HepG2 (cell line): ENCODE measurements around the gene APC2. TPM values are rescaled to one million over a fixed set of nuclear protein-coding genes. Genes with fewer than 3 reads are reported as not detected.

ENCODE experiments used
- CCAR2 ChIP-seq: fragments of 200-400 bp; formaldehyde crosslinking; optimal IDR thresholded peaks from 2 replicates; pipeline ENCODE3; 2018; ENCODE audit warnings: low read depth, mild to moderate bottlenecking, low read length, moderate library complexity
- HNRNPK ChIP-seq: fragments of 200-400 bp; formaldehyde crosslinking; IDR thresholded peaks from 2 replicates; pipeline ENCODE4 v1.6.1; 2018; ENCODE audit warnings: low read length, low read depth, moderate library complexity, mild to moderate bottlenecking; ENCODE audit not compliant: poor library complexity, severe bottlenecking
- IKZF5 ChIP-seq: IDR thresholded peaks from 2 replicates; pipeline ENCODE4 v1.6.1; 2018; ENCODE audit warnings: missing genetic modification reagents, mild to moderate bottlenecking, missing compliant biosample characterization
- LBX2 ChIP-seq: sonication (generic); formaldehyde crosslinking; IDR thresholded peaks from 2 replicates; pipeline ENCODE4 v1.5.0; 2020; ENCODE audit warnings: missing genetic modification reagents, mild to moderate bottlenecking, borderline replicate concordance
- LCORL ChIP-seq, 2 experiments: fragments of 450-650 bp in 1 of 2; sonication (generic) in 1 of 2; formaldehyde crosslinking in 1 of 2; IDR thresholded peaks; 2 replicates each; pipeline versions ENCODE4 v1.5.0 to v1.6.1; 2017 to 2020; ENCODE audit warnings: antibody characterized with exemption in 1 of 2, missing genetic modification reagents in 1 of 2
- MLXIP ChIP-seq: sonication (generic); formaldehyde crosslinking; IDR thresholded peaks from 2 replicates; pipeline ENCODE4 v1.9.0; 2021; ENCODE audit warnings: missing genetic modification reagents, borderline replicate concordance
- MYC ChIP-seq: sonication (generic); formaldehyde crosslinking; IDR thresholded peaks from 2 replicates; pipeline ENCODE4 v1.9.0; 2021; ENCODE audit warnings: missing genetic modification reagents, borderline replicate concordance
- RAD21 ChIP-seq: fragments of 450-650 bp; formaldehyde crosslinking; IDR thresholded peaks from 2 replicates; pipeline ENCODE4 v1.5.0; 2020; ENCODE audit warnings: mild to moderate bottlenecking
- SP5 ChIP-seq: IDR thresholded peaks from 2 replicates; pipeline ENCODE4 v1.6.1; 2016; ENCODE audit warnings: low read depth, borderline replicate concordance
- YEATS4 ChIP-seq: sonication (generic); formaldehyde crosslinking; IDR thresholded peaks from 2 replicates; pipeline ENCODE4 v1.4.0; 2020; ENCODE audit warnings: missing genetic modification reagents, borderline replicate concordance
- ZBTB25 ChIP-seq: IDR thresholded peaks from 2 replicates; pipeline ENCODE4 v1.6.1; 2018; ENCODE audit warnings: missing genetic modification reagents
- ZFP36L1 ChIP-seq: sonication (generic); formaldehyde crosslinking; IDR thresholded peaks from 2 replicates; pipeline ENCODE4 v1.8.0; 2022; ENCODE audit warnings: mild to moderate bottlenecking, missing genetic modification reagents, moderate library complexity
- ZNF138 ChIP-seq: sonication (generic); formaldehyde crosslinking; IDR thresholded peaks from 2 replicates; pipeline ENCODE4 v1.5.0; 2020; ENCODE audit warnings: mild to moderate bottlenecking, low read depth, missing genetic modification reagents
- ZNF30 ChIP-seq: sonication (generic); formaldehyde crosslinking; IDR thresholded peaks from 2 replicates; pipeline ENCODE4 v1.5.0; 2020; ENCODE audit warnings: mild to moderate bottlenecking, missing genetic modification reagents
- ZNF350 ChIP-seq: sonication (generic); formaldehyde crosslinking; IDR thresholded peaks from 2 replicates; pipeline ENCODE4 v1.4.0; 2020; ENCODE audit warnings: mild to moderate bottlenecking, low read depth, missing genetic modification reagents, borderline replicate concordance
- ZNF546 ChIP-seq: sonication (generic); formaldehyde crosslinking; conservative IDR thresholded peaks from 2 replicates; pipeline ENCODE4 v1.8.1; 2023; ENCODE audit warnings: mild to moderate bottlenecking, missing genetic modification reagents
- polyA plus RNA-seq, 8 experiments: library from polyadenylated mRNA; depleted of rRNA in 3 of 8; stranded (reverse) in 7 of 8; unstranded in 1 of 8; fragments of >200 nt; fragmentation: Illumina TruSeq in 4 of 8; extraction: Trizol in 4 of 8; gene quantifications; 2 replicates each; pipeline versions ENCODE4 v1.2.1 to v1.2.3, GENCODE V29; 2011 to 2016; ENCODE audit warnings: low read depth in 4 of 8, missing spikeins in 1 of 8, mixed read lengths in 1 of 8; ENCODE audit not compliant: insufficient read depth in 1 of 8
- total RNA-seq, 5 experiments: library from RNA; depleted of rRNA; stranded (reverse); fragments of >200 nt; fragmentation: Illumina TruSeq; extraction: Trizol; gene quantifications; 2 replicates each; pipeline ENCODE4 v1.2.3, GENCODE V29; 2016; ENCODE audit warnings: low read depth in 1 of 5
- TF ChIP-seq, protein P1 (sequence below): sonication (generic); formaldehyde crosslinking; IDR thresholded peaks from 2 replicates; pipeline ENCODE4 v1.4.0; 2020; ENCODE audit warnings: mild to moderate bottlenecking, missing genetic modification reagents
- TF ChIP-seq, protein P2 (sequence below): IDR thresholded peaks from 2 replicates; pipeline ENCODE4 v1.6.1; 2012; ENCODE audit warnings: inconsistent platforms

Gene APC2
- total and polyA plus RNA-seq, 2 of the 13 experiments (the other 11 are each of a cell fraction or from before 2014, with no cell fraction given), result 0.08 to 0.22 TPM

DNA sequence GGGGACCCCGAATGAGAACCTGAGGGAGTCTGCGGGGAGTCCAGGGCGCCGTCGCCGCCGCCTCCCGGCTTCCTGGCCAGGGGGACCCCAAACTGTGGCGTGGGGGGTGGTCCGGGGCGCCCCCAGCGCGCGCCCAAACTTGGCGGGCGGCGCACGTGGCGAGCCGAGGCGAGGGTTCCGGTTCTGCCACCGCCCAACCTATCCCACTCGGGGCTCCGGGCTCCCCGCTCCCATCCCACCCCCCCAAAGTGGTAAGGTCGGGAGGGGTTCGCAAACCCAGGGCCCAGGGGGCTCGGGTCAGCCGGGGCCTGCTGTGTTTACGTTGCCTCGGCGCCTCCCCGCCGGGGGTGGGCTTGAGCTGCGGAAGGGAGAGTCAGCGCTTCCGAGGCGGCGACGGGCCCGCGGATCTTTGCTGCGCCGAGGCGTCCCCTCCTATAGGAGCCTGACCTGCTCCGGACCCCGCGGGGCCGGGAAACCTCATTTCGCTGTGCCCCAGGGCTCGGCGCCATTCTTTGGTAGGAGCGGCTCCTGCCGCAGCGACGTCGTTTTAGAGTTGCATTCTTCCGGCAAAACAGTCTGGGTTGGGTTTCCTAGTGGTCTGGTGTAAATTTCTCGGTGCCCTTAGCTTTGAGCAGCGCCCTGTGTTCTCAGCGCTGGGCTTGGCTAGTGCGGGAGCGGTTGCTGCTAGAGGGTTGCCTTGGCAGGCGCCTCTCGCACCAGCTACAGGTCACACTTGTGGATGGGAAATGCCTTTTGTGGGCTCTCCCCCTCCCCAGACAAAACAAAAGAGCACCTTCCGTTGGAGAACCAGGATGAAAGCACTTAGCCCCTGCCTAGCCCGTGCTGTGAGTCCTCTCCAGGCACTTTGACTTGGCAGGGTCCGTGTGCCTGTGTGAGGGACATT lies 41.4 kb upstream of the APC2 start (continued):
- TF ChIP-seq ZNF546 (CRISPR knock-in tag), result peak; percentile 45
- no peak for TF ChIP-seq CCAR2
- peak; percentile 37 for TF ChIP-seq HNRNPK
- TF ChIP-seq ZFP36L1 (CRISPR knock-in tag), result no peak
- no peak for TF ChIP-seq MLXIP (CRISPR knock-in tag)
- TF ChIP-seq LBX2, result no peak
- peak; percentile 72 for TF ChIP-seq MYC
- TF ChIP-seq LCORL (IDR thresholded peaks at IDR 0.05), result no peak
- 0 out of 2 replicates have a peak, but pooled peaks have one; percentile 26 for TF ChIP-seq LCORL (CRISPR knock-in tag; IDR thresholded peaks at IDR 0.05)
- TF ChIP-seq SP5 (CRISPR knock-in tag), result no peak
- TF ChIP-seq ZNF350 (CRISPR knock-in tag), result no peak
- TF ChIP-seq, protein P1, sequence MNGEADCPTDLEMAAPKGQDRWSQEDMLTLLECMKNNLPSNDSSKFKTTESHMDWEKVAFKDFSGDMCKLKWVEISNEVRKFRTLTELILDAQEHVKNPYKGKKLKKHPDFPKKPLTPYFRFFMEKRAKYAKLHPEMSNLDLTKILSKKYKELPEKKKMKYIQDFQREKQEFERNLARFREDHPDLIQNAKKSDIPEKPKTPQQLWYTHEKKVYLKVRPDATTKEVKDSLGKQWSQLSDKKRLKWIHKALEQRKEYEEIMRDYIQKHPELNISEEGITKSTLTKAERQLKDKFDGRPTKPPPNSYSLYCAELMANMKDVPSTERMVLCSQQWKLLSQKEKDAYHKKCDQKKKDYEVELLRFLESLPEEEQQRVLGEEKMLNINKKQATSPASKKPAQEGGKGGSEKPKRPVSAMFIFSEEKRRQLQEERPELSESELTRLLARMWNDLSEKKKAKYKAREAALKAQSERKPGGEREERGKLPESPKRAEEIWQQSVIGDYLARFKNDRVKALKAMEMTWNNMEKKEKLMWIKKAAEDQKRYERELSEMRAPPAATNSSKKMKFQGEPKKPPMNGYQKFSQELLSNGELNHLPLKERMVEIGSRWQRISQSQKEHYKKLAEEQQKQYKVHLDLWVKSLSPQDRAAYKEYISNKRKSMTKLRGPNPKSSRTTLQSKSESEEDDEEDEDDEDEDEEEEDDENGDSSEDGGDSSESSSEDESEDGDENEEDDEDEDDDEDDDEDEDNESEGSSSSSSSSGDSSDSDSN, result peak; percentile 80
- no peak for TF ChIP-seq RAD21 (CRISPR knock-in tag)
- TF ChIP-seq YEATS4 (CRISPR knock-in tag), result peak; percentile 60; the same call in 1 of the 2 replicates
- TF ChIP-seq ZNF30 (CRISPR knock-in tag), result no peak
- TF ChIP-seq ZNF138 (CRISPR knock-in tag), result no peak
- TF ChIP-seq IKZF5 (CRISPR knock-in tag), result 0 out of 2 replicates have a peak, but pooled peaks have one; percentile 37
- TF ChIP-seq ZBTB25 (CRISPR knock-in tag), result peak; percentile 49; the same call in 1 of the 2 replicates
- TF ChIP-seq, protein P2, sequence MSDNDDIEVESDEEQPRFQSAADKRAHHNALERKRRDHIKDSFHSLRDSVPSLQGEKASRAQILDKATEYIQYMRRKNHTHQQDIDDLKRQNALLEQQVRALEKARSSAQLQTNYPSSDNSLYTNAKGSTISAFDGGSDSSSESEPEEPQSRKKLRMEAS, result peak; percentile 68
